GM20000 (cell line): ENCODE results near the gene MTTP.

Experiments
- DNase-seq: peaks from one replicate; pipeline ENCODE4 v3.0.0; 2012; ENCODE audit warnings: low spot score
- CTCF ChIP-seq: IDR thresholded peaks from 2 replicates; pipeline ENCODE4 v1.5.1; 2012; ENCODE audit warnings: mild to moderate bottlenecking, control low read depth; ENCODE audit errors: extremely low read depth, missing control alignments

Gene MTTP

GRCh38 chr4:99612704-99613103, 38.1 kb downstream of the MTTP start:
- no peak for DNase-seq
- no peak for TF ChIP-seq CTCF

- DNase-seq: no peak
Measured at GRCh38 chr4:99614491-99614890, 39.9 kb downstream of the MTTP start.

GRCh38 chr4:99615170-99615820, 40.7 kb downstream of the MTTP start:
- TF ChIP-seq CTCF: no peak
- no peak for DNase-seq

More at GRCh38 chr4:99614491-99614890, 39.9 kb downstream of the MTTP start:
- no peak for TF ChIP-seq CTCF

GRCh38 chr4:99617374-99617773, 42.8 kb downstream of the MTTP start:
- DNase-seq: no peak
- no peak for TF ChIP-seq CTCF

- no peak for DNase-seq
- TF ChIP-seq CTCF: no peak
Measured at GRCh38 chr4:99622341-99622740, 47.7 kb downstream of the MTTP start.

GRCh38 chr4:99624141-99624719, 49.6 kb downstream of the MTTP start:
- no peak for DNase-seq
- no peak for TF ChIP-seq CTCF

GRCh38 chr4:99625369-99625768, 50.7 kb downstream of the MTTP start:
- TF ChIP-seq CTCF: no peak
- DNase-seq: no peak
